ENCODE results near the gene VTA1.
"Not testable (repeated sequence)": the region's sequence is repeated elsewhere in the genome, so short reads cannot be mapped to it uniquely, and the experiment has no call there.

GRCh38 chr6:142188341-142188740 is 41.3 kb downstream of the VTA1 start:
- TF ChIP-seq CTCF, POLR2A (IDR thresholded peaks at IDR 0.05): not testable (repeated sequence)
